Measurements from ENCODE around the gene ROCK2.

The ROCK2 gene

DNA sequence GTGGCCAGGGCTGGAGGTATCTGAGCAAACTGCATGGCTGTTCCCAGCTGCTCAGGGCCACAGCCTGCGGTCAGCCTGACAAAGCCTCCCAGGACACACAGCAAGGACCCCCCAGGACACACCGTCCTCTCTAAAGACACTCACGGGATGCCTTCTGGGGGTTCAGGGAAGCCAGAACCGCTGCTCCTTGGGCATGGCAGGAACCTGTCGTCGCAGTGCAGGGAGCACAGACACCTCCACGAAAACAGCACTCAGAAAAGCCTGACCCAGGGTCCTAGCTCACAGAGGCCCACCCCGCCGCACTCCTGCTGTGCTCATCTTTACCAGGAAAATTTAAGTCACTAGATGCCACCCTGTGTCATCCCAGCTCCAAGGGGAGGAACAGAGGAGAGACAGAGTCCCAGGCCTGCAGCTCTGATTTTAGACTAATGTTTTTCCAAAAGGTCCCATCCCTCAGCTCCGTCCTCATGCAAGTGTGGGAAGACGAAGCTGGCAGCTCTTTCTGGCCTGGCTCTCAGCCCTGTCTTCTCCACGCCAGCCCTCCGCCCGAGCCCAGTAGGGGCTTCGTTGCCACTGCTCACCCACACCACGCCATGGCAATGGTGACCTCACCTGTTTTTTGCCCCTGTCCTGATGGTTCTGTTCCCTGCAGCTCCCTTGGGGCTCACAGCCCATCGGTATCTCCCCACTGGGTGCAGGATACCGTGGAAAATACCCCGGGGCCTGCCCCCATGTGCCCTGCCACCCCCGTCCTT, 213.1 kb downstream of the ROCK2 start:
- TF ChIP-seq, protein P1, sequence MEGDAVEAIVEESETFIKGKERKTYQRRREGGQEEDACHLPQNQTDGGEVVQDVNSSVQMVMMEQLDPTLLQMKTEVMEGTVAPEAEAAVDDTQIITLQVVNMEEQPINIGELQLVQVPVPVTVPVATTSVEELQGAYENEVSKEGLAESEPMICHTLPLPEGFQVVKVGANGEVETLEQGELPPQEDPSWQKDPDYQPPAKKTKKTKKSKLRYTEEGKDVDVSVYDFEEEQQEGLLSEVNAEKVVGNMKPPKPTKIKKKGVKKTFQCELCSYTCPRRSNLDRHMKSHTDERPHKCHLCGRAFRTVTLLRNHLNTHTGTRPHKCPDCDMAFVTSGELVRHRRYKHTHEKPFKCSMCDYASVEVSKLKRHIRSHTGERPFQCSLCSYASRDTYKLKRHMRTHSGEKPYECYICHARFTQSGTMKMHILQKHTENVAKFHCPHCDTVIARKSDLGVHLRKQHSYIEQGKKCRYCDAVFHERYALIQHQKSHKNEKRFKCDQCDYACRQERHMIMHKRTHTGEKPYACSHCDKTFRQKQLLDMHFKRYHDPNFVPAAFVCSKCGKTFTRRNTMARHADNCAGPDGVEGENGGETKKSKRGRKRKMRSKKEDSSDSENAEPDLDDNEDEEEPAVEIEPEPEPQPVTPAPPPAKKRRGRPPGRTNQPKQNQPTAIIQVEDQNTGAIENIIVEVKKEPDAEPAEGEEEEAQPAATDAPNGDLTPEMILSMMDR (conservative IDR thresholded peaks at IDR 0.05; ENCODE audit: low read length) = no peak
- no peak overlapping the region for H3K4me3 ChIP-seq (ENCODE audit: low read length)
- DNase-seq (ENCODE audit: low read depth) = no peak

Data from AG10803 (cell line).